Panc1 (cell line): ENCODE results near the gene HOXA13. TPM values are rescaled to one million over a fixed set of nuclear protein-coding genes. Genes with fewer than 3 reads are reported as not detected.

ENCODE experiments used
- ATAC-seq: fragments of 200-7000 bp; cut with Tn5 transposase; 2 replicates; pipeline ENCODE4 v1.9.1; 2020; ENCODE audit warnings: mild to moderate bottlenecking, moderate library complexity
- BruUV-seq: library from RNA; stranded (reverse); fragments of 400-500 nt; replicated peaks from 2 replicates; lab custom pipeline; 2021; lab: Mats Ljungman, UMichigan
- CTCF ChIA-PET: fragments of 300-600 bp; sonication (Branson Sonifier 250); formaldehyde crosslinking; loops from one replicate; lab custom pipeline; 2022; ENCODE audit warnings: antibody characterized with exemption; lab: Charles Lee
- POLR2A ChIA-PET: fragments of 300-600 bp; sonication (Branson Sonifier 250); formaldehyde crosslinking; loops from one replicate; lab custom pipeline; 2022; ENCODE audit warnings: antibody characterized with exemption; lab: Charles Lee
- DNase-seq: peaks from one replicate; pipeline ENCODE4 v3.0.0-alpha.2; 2010; ENCODE audit warnings: low read depth, low spot score
- H3K27ac ChIP-seq: 2 replicates; pipeline ENCODE4 v1.5.1; 2011; ENCODE audit warnings: mild to moderate bottlenecking, low read length, inconsistent platforms
- H3K27me3 ChIP-seq: fragments of 200-500 bp; sonication (Bioruptor generic); 2 replicates; pipeline ENCODE4 v1.6.0; 2014; ENCODE audit warnings: low read length, inconsistent platforms; ENCODE audit not compliant: control insufficient read depth, insufficient read depth
- H3K36me3 ChIP-seq: fragments of 200-500 bp; sonication (Bioruptor generic); 2 replicates; pipeline ENCODE4 v1.5.1; 2014; ENCODE audit warnings: inconsistent platforms, mild to moderate bottlenecking, low read length, moderate library complexity; ENCODE audit not compliant: control insufficient read depth, insufficient read depth
- H3K4me1 ChIP-seq: 2 replicates; pipeline ENCODE4 v1.5.1; 2011; ENCODE audit warnings: inconsistent platforms, mild to moderate bottlenecking, low read length, moderate library complexity; ENCODE audit not compliant: control insufficient read depth, insufficient read depth
- H3K4me3 ChIP-seq, 2 experiments: 2 replicates each; pipeline ENCODE4 v1.5.1; 2011 to 2012; ENCODE audit warnings: low read depth in 2 of 2, low read length in 2 of 2, mild to moderate bottlenecking in 2 of 2, inconsistent platforms in 1 of 2, moderate library complexity in 1 of 2
- H3K9me3 ChIP-seq: fragments of 200-500 bp; sonication (Bioruptor generic); 2 replicates; pipeline ENCODE4 v1.5.1; 2014; ENCODE audit warnings: low read depth, mild to moderate bottlenecking, inconsistent platforms, low read length, moderate library complexity; ENCODE audit not compliant: control insufficient read depth, insufficient read depth
- POLR2AphosphoS5 ChIP-seq: IDR thresholded peaks from 2 replicates; pipeline ENCODE4 v1.6.1; 2012; ENCODE audit warnings: mild to moderate bottlenecking, low read depth, low read length, moderate library complexity
- SIN3A ChIP-seq: IDR thresholded peaks from 2 replicates; pipeline ENCODE4 v1.6.1; 2012; ENCODE audit warnings: low read depth, mild to moderate bottlenecking, low read length, moderate library complexity, borderline replicate concordance; ENCODE audit not compliant: insufficient read depth
- TCF7L2 ChIP-seq: IDR thresholded peaks from 2 replicates; pipeline ENCODE4 v1.6.1; 2011; ENCODE audit warnings: mild to moderate bottlenecking, low read depth, low read length, inconsistent platforms
- in situ Hi-C: cut with HindIII; loops from 2 replicates; pipeline ENCODE4 v1.10.0; 2016; ENCODE audit warnings: low sequenced_read_pairs, low pct_unique_long_range_greater_than_20kb
- intact Hi-C: fragments of 100-400 bp; cut with micrococcal nuclease; formaldehyde crosslinking; loops from one replicate; pipeline ENCODE4 v1.10.0; 2022; ENCODE audit not compliant: unreplicated experiment
- total RNA-seq: library from RNA; stranded (reverse); gene quantifications from one replicate; pipeline ENCODE4 v1.2.1, GENCODE V29; 2021; ENCODE audit not compliant: unreplicated experiment
- TF ChIP-seq, protein P1 (sequence below), 2 experiments: IDR thresholded peaks; 2 replicates each; pipeline ENCODE4 v1.6.1; 2011 to 2012; ENCODE audit warnings: low read depth in 2 of 2, control low read depth in 1 of 2, low read length in 1 of 2, mild to moderate bottlenecking in 1 of 2, moderate library complexity in 1 of 2; ENCODE audit not compliant: insufficient read depth in 1 of 2
- TF ChIP-seq, protein P2 (sequence below): fragments of 450-650 bp; IDR thresholded peaks from 2 replicates; pipeline ENCODE4 v1.5.1; 2017; ENCODE audit warnings: mild to moderate bottlenecking

The HOXA13 gene
- total RNA-seq, 1 experiment from 2014 or later: 1.2 TPM

DNA sequence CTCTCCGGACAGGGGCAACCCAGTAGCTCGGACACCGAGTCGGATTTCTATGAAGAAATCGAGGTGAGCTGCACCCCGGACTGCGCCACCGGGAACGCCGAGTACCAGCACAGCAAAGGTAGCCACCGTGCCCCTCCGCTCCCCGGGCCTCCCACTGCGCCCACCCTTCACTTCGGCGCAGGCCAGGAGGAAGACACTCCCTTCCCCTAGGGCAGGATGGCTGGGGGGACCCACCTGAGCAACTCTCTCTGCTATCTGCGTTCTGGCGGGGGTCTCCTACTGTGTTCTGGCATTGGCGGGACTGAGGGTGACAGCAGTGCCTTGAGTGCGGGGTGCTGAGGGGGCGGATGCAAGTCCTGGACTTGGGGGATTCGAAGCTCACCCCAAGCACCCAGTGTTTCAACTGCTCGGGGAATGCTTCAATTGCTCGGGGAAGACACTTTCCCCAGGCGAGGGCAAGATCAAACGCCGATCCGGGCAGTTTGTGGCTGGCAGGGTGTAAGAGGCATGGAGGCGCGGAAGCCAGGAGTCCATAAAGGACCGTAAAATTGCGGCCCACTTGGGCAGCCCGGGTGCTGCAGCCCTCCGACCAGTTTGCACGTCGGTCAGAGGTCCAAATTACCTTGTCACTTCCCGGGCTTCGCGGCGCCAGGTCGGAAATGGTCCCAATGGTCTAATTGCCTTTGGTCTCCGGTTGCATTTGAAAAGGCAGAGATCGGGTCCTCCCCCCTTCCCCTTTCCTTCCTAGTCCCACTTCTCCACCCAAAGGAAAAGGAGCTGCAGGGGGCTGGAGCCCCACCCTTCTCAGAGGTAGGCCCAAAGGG lies 43.7 kb upstream of the HOXA13 start:
- POLR2A ChIA-PET: interaction anchor here (0.7 kb wide), 1 partner anchor 110 kb away, joined by 3 read pairs; no protein-coding TSS in a partner anchor
- Histone ChIP-seq H3K4me3 (peak overlapping the region; percentile 24 to 44; a peak in 3 of 4 replicates), H3K27me3 (peaks cover 35% of the 10 kb centered on the region), H3K9me3 (no peaks in the 10 kb centered on the region), H3K4me1 (no peaks in the 10 kb centered on the region; the same call in none of the 2 replicates), H3K27ac (no peak overlapping the region), H3K36me3 (no peaks in the 10 kb centered on the region)
- CTCF ChIA-PET: no interaction called here
- TF ChIP-seq TCF7L2: peak; percentile 22; the same call in 1 of the 2 replicates
- no peak for TF ChIP-seq POLR2AphosphoS5
- TF ChIP-seq, protein P1, sequence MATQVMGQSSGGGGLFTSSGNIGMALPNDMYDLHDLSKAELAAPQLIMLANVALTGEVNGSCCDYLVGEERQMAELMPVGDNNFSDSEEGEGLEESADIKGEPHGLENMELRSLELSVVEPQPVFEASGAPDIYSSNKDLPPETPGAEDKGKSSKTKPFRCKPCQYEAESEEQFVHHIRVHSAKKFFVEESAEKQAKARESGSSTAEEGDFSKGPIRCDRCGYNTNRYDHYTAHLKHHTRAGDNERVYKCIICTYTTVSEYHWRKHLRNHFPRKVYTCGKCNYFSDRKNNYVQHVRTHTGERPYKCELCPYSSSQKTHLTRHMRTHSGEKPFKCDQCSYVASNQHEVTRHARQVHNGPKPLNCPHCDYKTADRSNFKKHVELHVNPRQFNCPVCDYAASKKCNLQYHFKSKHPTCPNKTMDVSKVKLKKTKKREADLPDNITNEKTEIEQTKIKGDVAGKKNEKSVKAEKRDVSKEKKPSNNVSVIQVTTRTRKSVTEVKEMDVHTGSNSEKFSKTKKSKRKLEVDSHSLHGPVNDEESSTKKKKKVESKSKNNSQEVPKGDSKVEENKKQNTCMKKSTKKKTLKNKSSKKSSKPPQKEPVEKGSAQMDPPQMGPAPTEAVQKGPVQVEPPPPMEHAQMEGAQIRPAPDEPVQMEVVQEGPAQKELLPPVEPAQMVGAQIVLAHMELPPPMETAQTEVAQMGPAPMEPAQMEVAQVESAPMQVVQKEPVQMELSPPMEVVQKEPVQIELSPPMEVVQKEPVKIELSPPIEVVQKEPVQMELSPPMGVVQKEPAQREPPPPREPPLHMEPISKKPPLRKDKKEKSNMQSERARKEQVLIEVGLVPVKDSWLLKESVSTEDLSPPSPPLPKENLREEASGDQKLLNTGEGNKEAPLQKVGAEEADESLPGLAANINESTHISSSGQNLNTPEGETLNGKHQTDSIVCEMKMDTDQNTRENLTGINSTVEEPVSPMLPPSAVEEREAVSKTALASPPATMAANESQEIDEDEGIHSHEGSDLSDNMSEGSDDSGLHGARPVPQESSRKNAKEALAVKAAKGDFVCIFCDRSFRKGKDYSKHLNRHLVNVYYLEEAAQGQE (IDR thresholded peaks at IDR 0.05; ENCODE audit: insufficient read depth in 1 of 2, low read depth in 2 of 2, low read length in 1 of 2): no peak
- TF ChIP-seq, protein P2, sequence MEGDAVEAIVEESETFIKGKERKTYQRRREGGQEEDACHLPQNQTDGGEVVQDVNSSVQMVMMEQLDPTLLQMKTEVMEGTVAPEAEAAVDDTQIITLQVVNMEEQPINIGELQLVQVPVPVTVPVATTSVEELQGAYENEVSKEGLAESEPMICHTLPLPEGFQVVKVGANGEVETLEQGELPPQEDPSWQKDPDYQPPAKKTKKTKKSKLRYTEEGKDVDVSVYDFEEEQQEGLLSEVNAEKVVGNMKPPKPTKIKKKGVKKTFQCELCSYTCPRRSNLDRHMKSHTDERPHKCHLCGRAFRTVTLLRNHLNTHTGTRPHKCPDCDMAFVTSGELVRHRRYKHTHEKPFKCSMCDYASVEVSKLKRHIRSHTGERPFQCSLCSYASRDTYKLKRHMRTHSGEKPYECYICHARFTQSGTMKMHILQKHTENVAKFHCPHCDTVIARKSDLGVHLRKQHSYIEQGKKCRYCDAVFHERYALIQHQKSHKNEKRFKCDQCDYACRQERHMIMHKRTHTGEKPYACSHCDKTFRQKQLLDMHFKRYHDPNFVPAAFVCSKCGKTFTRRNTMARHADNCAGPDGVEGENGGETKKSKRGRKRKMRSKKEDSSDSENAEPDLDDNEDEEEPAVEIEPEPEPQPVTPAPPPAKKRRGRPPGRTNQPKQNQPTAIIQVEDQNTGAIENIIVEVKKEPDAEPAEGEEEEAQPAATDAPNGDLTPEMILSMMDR: no peak
- TF ChIP-seq SIN3A: no peak
- 0 out of 2 replicates have a peak, but pooled peaks have one; percentile 3 for ATAC-seq
- no TSS peak for BruUV-seq
- in situ Hi-C loops (no loop called here), intact Hi-C loops (no loop called here)
- DNase-seq: no peak

DNA sequence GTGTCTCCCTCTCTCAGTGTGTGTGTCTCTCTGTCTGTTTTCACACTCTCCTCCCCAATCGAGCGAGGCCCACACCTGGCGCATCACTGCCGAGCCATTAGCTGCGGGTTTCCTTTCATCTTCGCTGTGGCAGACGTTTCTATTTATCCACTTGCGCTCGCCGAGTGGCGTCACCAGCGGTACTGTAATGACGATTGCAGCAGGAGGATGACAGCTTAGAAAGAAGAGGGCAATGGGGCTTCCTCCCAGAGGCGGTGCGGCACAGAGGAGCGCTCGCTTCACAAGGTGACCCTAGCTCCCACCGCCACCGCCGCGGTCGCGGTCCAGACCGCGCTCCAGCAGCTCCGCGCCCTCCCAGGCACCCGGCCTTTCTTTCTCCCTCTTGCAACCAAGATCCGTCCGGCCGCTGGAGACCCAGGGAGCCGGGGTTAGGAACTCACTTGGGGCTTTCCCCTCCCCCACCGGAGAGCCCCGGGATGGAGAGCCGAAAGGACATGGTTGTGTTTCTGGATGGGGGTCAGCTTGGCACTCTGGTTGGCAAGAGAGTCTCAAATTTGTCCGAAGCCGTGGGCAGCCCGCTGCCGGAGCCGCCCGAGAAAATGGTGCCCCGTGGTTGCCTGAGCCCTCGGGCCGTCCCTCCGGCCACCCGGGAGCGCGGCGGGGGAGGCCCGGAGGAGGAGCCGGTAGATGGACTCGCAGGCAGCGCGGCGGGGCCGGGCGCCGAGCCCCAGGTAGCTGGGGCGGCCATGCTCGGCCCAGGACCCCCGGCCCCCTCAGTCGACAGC lies 42.9 kb upstream of the HOXA13 start, which contains the start of gene EVX1:
Gene EVX1, plus strand, starts transcription at position 248 of the 785 bp plus-strand sequence. Its CDS starts 229 bp downstream, at position 477.
- Histone ChIP-seq H3K9me3 (no peaks in the 10 kb centered on the region), H3K36me3 (no peaks in the 10 kb centered on the region), H3K4me3 (peak within 1 kb of the TSS; percentile 24 to 44), H3K27me3 (peaks cover 33% of the 10 kb centered on the region), H3K27ac (no peak within 1 kb of the TSS), H3K4me1 (no peaks in the 10 kb centered on the region; the same call in none of the 2 replicates)
- in situ Hi-C loops: no loop called here
- 0 out of 2 replicates have a peak, but pooled peaks have one; percentile 11 for ATAC-seq
- ChIA-PET CTCF (no interaction called here), POLR2A (interaction anchor here (0.7 kb wide), 1 partner anchor 111 kb away, joined by 3 read pairs; no protein-coding TSS in a partner anchor)
- TF ChIP-seq, protein P1 (IDR thresholded peaks at IDR 0.05; ENCODE audit: insufficient read depth in 1 of 2, low read depth in 2 of 2, low read length in 1 of 2): no peak
- TF ChIP-seq TCF7L2: peak; percentile 91
- TF ChIP-seq, protein P2: no peak
- no TSS peak for BruUV-seq
- intact Hi-C loops: no loop called here
- DNase-seq: no peak
